ENCODE data around the gene PARD3B.

DNA sequence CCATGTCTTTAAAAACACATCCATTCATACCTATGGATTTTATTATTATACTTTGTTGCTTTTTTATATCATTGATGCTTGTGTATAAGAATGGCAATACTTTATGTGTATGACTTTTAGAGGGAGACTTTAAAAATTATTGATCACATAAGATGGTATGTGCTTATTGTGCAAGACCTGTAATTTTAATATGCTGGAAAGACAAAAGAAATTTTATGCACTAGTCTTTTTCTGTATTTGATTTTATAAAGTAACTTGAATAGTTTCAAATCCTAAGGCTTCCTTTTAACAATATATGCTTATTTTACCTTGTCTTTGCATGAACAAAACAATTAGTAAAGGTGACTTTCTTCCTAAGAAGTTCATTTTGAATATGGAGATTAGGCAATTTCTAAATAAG, 226.4 kb downstream of the PARD3B start:
- no peak for TF ChIP-seq CTCF (IDR thresholded peaks at IDR 0.05; ENCODE audit: insufficient read depth, low read length)
- TF ChIP-seq SPI1 (IDR thresholded peaks at IDR 0.05; ENCODE audit: borderline replicate concordance, low read depth), result no peak
- TF ChIP-seq GABPA (IDR thresholded peaks at IDR 0.05; ENCODE audit: low read depth), result no peak
- TF ChIP-seq, protein P1, sequence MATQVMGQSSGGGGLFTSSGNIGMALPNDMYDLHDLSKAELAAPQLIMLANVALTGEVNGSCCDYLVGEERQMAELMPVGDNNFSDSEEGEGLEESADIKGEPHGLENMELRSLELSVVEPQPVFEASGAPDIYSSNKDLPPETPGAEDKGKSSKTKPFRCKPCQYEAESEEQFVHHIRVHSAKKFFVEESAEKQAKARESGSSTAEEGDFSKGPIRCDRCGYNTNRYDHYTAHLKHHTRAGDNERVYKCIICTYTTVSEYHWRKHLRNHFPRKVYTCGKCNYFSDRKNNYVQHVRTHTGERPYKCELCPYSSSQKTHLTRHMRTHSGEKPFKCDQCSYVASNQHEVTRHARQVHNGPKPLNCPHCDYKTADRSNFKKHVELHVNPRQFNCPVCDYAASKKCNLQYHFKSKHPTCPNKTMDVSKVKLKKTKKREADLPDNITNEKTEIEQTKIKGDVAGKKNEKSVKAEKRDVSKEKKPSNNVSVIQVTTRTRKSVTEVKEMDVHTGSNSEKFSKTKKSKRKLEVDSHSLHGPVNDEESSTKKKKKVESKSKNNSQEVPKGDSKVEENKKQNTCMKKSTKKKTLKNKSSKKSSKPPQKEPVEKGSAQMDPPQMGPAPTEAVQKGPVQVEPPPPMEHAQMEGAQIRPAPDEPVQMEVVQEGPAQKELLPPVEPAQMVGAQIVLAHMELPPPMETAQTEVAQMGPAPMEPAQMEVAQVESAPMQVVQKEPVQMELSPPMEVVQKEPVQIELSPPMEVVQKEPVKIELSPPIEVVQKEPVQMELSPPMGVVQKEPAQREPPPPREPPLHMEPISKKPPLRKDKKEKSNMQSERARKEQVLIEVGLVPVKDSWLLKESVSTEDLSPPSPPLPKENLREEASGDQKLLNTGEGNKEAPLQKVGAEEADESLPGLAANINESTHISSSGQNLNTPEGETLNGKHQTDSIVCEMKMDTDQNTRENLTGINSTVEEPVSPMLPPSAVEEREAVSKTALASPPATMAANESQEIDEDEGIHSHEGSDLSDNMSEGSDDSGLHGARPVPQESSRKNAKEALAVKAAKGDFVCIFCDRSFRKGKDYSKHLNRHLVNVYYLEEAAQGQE (IDR thresholded peaks at IDR 0.05; ENCODE audit: insufficient replicate concordance, low read depth), result no peak
- no peak for TF ChIP-seq POLR2AphosphoS5 (IDR thresholded peaks at IDR 0.05; ENCODE audit: low read depth)
